H1 (cell line): ENCODE measurements around the gene WDR19. TPM values are rescaled to one million over a fixed set of nuclear protein-coding genes. Genes with fewer than 3 reads are reported as not detected.

Source experiments
- CTCF ChIA-PET: fragments of 300-600 bp; sonication (Branson Sonifier 250); formaldehyde crosslinking; loops from one replicate; lab custom pipeline; 2021; ENCODE audit not compliant: partially characterized antibody; lab: Charles Lee
- POLR2A ChIA-PET: fragments of 300-600 bp; sonication (Branson Sonifier 250); formaldehyde crosslinking; loops from one replicate; lab custom pipeline; 2021; ENCODE audit warnings: inconsistent platforms; ENCODE audit not compliant: partially characterized antibody; lab: Charles Lee
- DNase-seq, 2 experiments: peaks; one replicate each; pipeline versions ENCODE4 v3.0.0 to v3.0.0-alpha.2; 2010 to 2022; ENCODE audit warnings: low spot score in 2 of 2, low read depth in 1 of 2, mixed read lengths in 1 of 2
- FAIRE-seq: peaks from 2 replicates; lab custom pipeline; 2011; peaks lifted over from hg19 to GRCh38; lab: Jason Lieb, UNC
- H2AFZ ChIP-seq: 2 replicates; pipeline ENCODE4 v1.8.1; 2012; ENCODE audit warnings: low read length, inconsistent platforms
- H2AK5ac ChIP-seq: 2 replicates; pipeline ENCODE4 v1.6.1; 2013; ENCODE audit warnings: low read depth, low read length
- H2BK120ac ChIP-seq: replicated peaks from 2 replicates; pipeline ENCODE3; 2013; ENCODE audit warnings: low read depth, low read length, inconsistent platforms
- H2BK12ac ChIP-seq: 2 replicates; pipeline ENCODE4 v1.6.1; 2013; ENCODE audit warnings: low read depth, low read length
- H2BK15ac ChIP-seq: 2 replicates; pipeline ENCODE4 v1.6.1; 2013; ENCODE audit warnings: low read length
- H2BK20ac ChIP-seq: 2 replicates; pipeline ENCODE4 v1.6.1; 2013; ENCODE audit warnings: low read length
- H2BK5ac ChIP-seq: 2 replicates; pipeline ENCODE4 v1.6.1; 2013; ENCODE audit warnings: low read depth, low read length
- H3K14ac ChIP-seq: 2 replicates; pipeline ENCODE4 v1.6.1; 2013; ENCODE audit warnings: inconsistent platforms; ENCODE audit not compliant: insufficient read length
- H3K18ac ChIP-seq: 2 replicates; pipeline ENCODE4 v1.6.1; 2013; ENCODE audit warnings: low read length; ENCODE audit errors: extremely low read depth
- H3K23ac ChIP-seq: 2 replicates; pipeline ENCODE4 v1.6.1; 2013; ENCODE audit warnings: inconsistent platforms; ENCODE audit not compliant: insufficient read length
- H3K23me2 ChIP-seq: 2 replicates; pipeline ENCODE4 v1.6.1; 2013; ENCODE audit warnings: low read depth, low read length
- H3K27ac ChIP-seq: 2 replicates; pipeline ENCODE4 v1.6.1; 2011; ENCODE audit warnings: low read depth, low read length, inconsistent platforms
- H3K27me3 ChIP-seq, 4 experiments: replicated peaks in 1 of 4; 1 replicate in 1 of 4; 2 replicates in 3 of 4; pipeline versions ENCODE4 v1.6.1 to v1.8.1; 2011 to 2013; ENCODE audit warnings: low read length in 3 of 4, mild to moderate bottlenecking in 3 of 4, inconsistent platforms in 2 of 4, mixed read lengths in 2 of 4, moderate library complexity in 1 of 4; ENCODE audit not compliant: control insufficient read depth in 3 of 4, insufficient read depth in 3 of 4; ENCODE audit errors: extremely low read depth in 1 of 4
- H3K36me3 ChIP-seq, 4 experiments: 2 replicates each; pipeline versions ENCODE4 v1.6.1 to v1.8.1; 2011 to 2013; ENCODE audit warnings: mild to moderate bottlenecking in 4 of 4, low read length in 3 of 4, moderate library complexity in 2 of 4, control low read depth in 1 of 4, inconsistent platforms in 1 of 4; ENCODE audit not compliant: insufficient read depth in 4 of 4, control insufficient read depth in 2 of 4
- H3K4ac ChIP-seq: replicated peaks from 2 replicates; pipeline ENCODE3; 2013; ENCODE audit warnings: low read length, low read depth, mixed read lengths, inconsistent platforms; ENCODE audit not compliant: insufficient read length
- H3K4me1 ChIP-seq, 4 experiments: replicated peaks in 1 of 4; 1 replicate in 1 of 4; 2 replicates in 3 of 4; pipeline versions ENCODE4 v1.6.1 to v1.8.1; 2011 to 2013; ENCODE audit warnings: low read length in 3 of 4, inconsistent platforms in 2 of 4, mixed read lengths in 1 of 4; ENCODE audit not compliant: insufficient read depth in 4 of 4, control insufficient read depth in 3 of 4
- H3K4me2 ChIP-seq, 2 experiments: 2 replicates each; pipeline versions ENCODE4 v1.6.1 to v1.8.1; 2011 to 2013; ENCODE audit warnings: low read depth in 2 of 2, low read length in 2 of 2, control low read depth in 1 of 2, inconsistent platforms in 1 of 2, mild to moderate bottlenecking in 1 of 2; ENCODE audit not compliant: insufficient read depth in 1 of 2
- H3K4me3 ChIP-seq, 4 experiments: fragments of 200-600, 300-600 bp in 1 of 4; sonication (generic), shearing (Covaris generic), sonication (Bioruptor Twin) in 1 of 4; 2 replicates each; pipeline versions ENCODE4 v1.5.1 to v1.8.1; 2011 to 2016; ENCODE audit warnings: low read length in 4 of 4, low read depth in 3 of 4, control low read depth in 2 of 4, inconsistent platforms in 2 of 4, mild to moderate bottlenecking in 2 of 4, mixed read lengths in 1 of 4, moderate library complexity in 1 of 4; ENCODE audit not compliant: insufficient read depth in 2 of 4; ENCODE audit errors: extremely low read depth in 1 of 4
- H3K56ac ChIP-seq: replicated peaks from 2 replicates; pipeline ENCODE3; 2013; ENCODE audit warnings: low read depth, mild to moderate bottlenecking, mixed read lengths, low read length, inconsistent platforms; ENCODE audit not compliant: insufficient read length
- H3K79me1 ChIP-seq: 2 replicates; pipeline ENCODE4 v1.6.1; 2013; ENCODE audit warnings: low read depth, low read length, control low read depth
- H3K79me2 ChIP-seq, 2 experiments: 2 replicates each; pipeline versions ENCODE4 v1.6.1 to v1.8.1; 2012 to 2013; ENCODE audit warnings: low read length in 2 of 2, mild to moderate bottlenecking in 2 of 2, inconsistent platforms in 1 of 2; ENCODE audit not compliant: insufficient read depth in 2 of 2, control insufficient read depth in 1 of 2
- H3K9ac ChIP-seq, 4 experiments: replicated peaks in 1 of 4; 1 replicate in 1 of 4; 2 replicates in 3 of 4; pipeline versions ENCODE4 v1.6.1 to v1.8.1; 2011 to 2013; ENCODE audit warnings: low read depth in 3 of 4, low read length in 3 of 4, control low read depth in 2 of 4, mild to moderate bottlenecking in 2 of 4, moderate library complexity in 2 of 4, inconsistent platforms in 1 of 4; ENCODE audit errors: extremely low read depth in 1 of 4
- H3K9me3 ChIP-seq, 2 experiments: 2 replicates each; pipeline versions ENCODE4 v1.6.1 to v1.8.1; 2012 to 2013; ENCODE audit warnings: mild to moderate bottlenecking in 2 of 2, moderate library complexity in 2 of 2, control low read depth in 1 of 2, inconsistent platforms in 1 of 2, low read depth in 1 of 2, low read length in 1 of 2, mixed read lengths in 1 of 2; ENCODE audit not compliant: insufficient read depth in 2 of 2
- H4K20me1 ChIP-seq, 2 experiments: replicated peaks in 1 of 2; 2 replicates each; pipeline versions ENCODE3 to v1.8.1; 2011 to 2013; ENCODE audit warnings: inconsistent platforms in 2 of 2, low read length in 2 of 2, mild to moderate bottlenecking in 1 of 2; ENCODE audit not compliant: insufficient read depth in 2 of 2, control insufficient read depth in 1 of 2
- H4K5ac ChIP-seq: 2 replicates; pipeline ENCODE4 v1.6.1; 2013; ENCODE audit warnings: low read length, low read depth, mixed read lengths, inconsistent platforms; ENCODE audit not compliant: insufficient read length
- H4K8ac ChIP-seq: 2 replicates; pipeline ENCODE4 v1.8.0; 2013; ENCODE audit warnings: mild to moderate bottlenecking, moderate library complexity, low read length, inconsistent platforms; ENCODE audit not compliant: insufficient read depth; ENCODE audit errors: extremely low read depth
- H4K91ac ChIP-seq: replicated peaks from 2 replicates; pipeline ENCODE3; 2013; ENCODE audit warnings: low read length, mixed read lengths, inconsistent platforms; ENCODE audit not compliant: insufficient read length
- E2F6 ChIP-seq: IDR thresholded peaks from 2 replicates; pipeline ENCODE4 v1.6.1; 2012; ENCODE audit warnings: inconsistent platforms
- FOSL1 ChIP-seq: IDR thresholded peaks from 2 replicates; pipeline ENCODE4 v1.6.1; 2011; ENCODE audit warnings: mild to moderate bottlenecking, low read depth, low read length, moderate library complexity; ENCODE audit not compliant: insufficient read depth
- KDM1A ChIP-seq: fragments of 200-600, 300-600 bp; sonication (generic); IDR thresholded peaks from 2 replicates; pipeline ENCODE4 v1.7.1; 2016; ENCODE audit warnings: mild to moderate bottlenecking, low read length, borderline replicate concordance
- KDM5A ChIP-seq: fragments of 200-600 bp; IDR thresholded peaks from 2 replicates; pipeline ENCODE4 v1.7.1; 2012; ENCODE audit warnings: mild to moderate bottlenecking, low read length, inconsistent platforms, mixed read lengths
- MAFK ChIP-seq: IDR thresholded peaks from 2 replicates; pipeline ENCODE4 v1.6.1; 2012; ENCODE audit warnings: low read depth, mild to moderate bottlenecking, improper control_type of control experiment, low read length
- NRF1 ChIP-seq: IDR thresholded peaks from 2 replicates; pipeline ENCODE4 v1.6.1; 2011; ENCODE audit warnings: mild to moderate bottlenecking, low read depth, low read length, improper control_type of control experiment
- RBBP5 ChIP-seq: IDR thresholded peaks from 2 replicates; pipeline ENCODE4 v1.7.1; 2012; ENCODE audit warnings: low read depth, mild to moderate bottlenecking, inconsistent platforms, low read length, moderate library complexity, borderline replicate concordance
- SAP30 ChIP-seq: fragments of 300-600 bp; sonication (generic); IDR thresholded peaks from 2 replicates; pipeline ENCODE4 v1.7.1; 2012; ENCODE audit warnings: low read length, moderate library complexity, mild to moderate bottlenecking, inconsistent platforms; ENCODE audit not compliant: insufficient read depth, insufficient replicate concordance
- SIN3A ChIP-seq, 2 experiments: IDR thresholded peaks in 1 of 2; conservative IDR thresholded peaks in 1 of 2; 2 replicates each; pipeline ENCODE4 v1.6.1; 2011 to 2012; ENCODE audit warnings: low read length in 2 of 2, improper control_type of control experiment in 1 of 2, low read depth in 1 of 2, mild to moderate bottlenecking in 1 of 2
- TAF7 ChIP-seq: optimal IDR thresholded peaks from 2 replicates; pipeline ENCODE3; 2011; ENCODE audit warnings: low read depth, mild to moderate bottlenecking, inconsistent platforms, low read length, moderate library complexity, borderline replicate concordance
- USF2 ChIP-seq: IDR thresholded peaks from 2 replicates; pipeline ENCODE4 v1.6.1; 2011; ENCODE audit warnings: low read length, improper control_type of control experiment
- WGBS, 2 experiments: shearing (Covaris generic) in 1 of 2; methylation state at CpG; one replicate each; pipeline versions ENCODE4 v1.1.6 to v1.1.7; 2013 to 2015; ENCODE audit warnings: low lambda C conversion rate in 2 of 2, mixed read lengths in 2 of 2, inconsistent platforms in 1 of 2, low coverage in 1 of 2, missing lambda C conversion rate in 1 of 2; ENCODE audit not compliant: insufficient replicate concordance in 2 of 2, insufficient coverage in 1 of 2, insufficient read length in 1 of 2; ENCODE audit errors: extremely low coverage in 1 of 2, missing lambda C conversion rate in 1 of 2; 5-methylcytosine and 5-hydroxymethylcytosine counted together
- polyA plus RNA-seq, 7 experiments: library from polyadenylated mRNA; depleted of rRNA in 3 of 7; stranded (reverse) in 5 of 7; unstranded in 2 of 7; fragments of >200 nt in 5 of 7; fragments of 200-250 nt in 2 of 7; gene quantifications; 1 replicate in 5 of 7; 2 replicates in 1 of 7; 4 replicates in 1 of 7; pipeline versions ENCODE4 v1.2.1 to v1.2.3, GENCODE V29; 2011 to 2013; ENCODE audit warnings: missing spikeins in 2 of 7, mixed read lengths in 2 of 7
- total RNA-seq: library from RNA; stranded (reverse); fragmentation: NEBNext Ultra II Directional; extraction: Animal tissue kit (Norgen Biotek cat#: 25700); gene quantifications from 2 replicates; pipeline ENCODE4 v1.2.1, GENCODE V29; 2021

The WDR19 gene
- total and polyA plus RNA-seq, 2 of the 8 experiments (the other 6 are each of a cell fraction or from before 2014, with no cell fraction given), result 22.2 to 23.3 TPM

- H3K4me3 ChIP-seq, result no peak overlapping the region
- no peak overlapping the region for H2BK120ac ChIP-seq
- H3K18ac ChIP-seq, result no peak overlapping the region
- H3K4me2 ChIP-seq, result no peak overlapping the region
- no peak for TF ChIP-seq SIN3A (conservative IDR thresholded peaks at IDR 0.05 in 1 of 2, IDR thresholded peaks at IDR 0.05 in 1 of 2; ENCODE audit: low read depth in 1 of 2, low read length in 2 of 2)
- TF ChIP-seq RBBP5, result no peak
- no peak for TF ChIP-seq E2F6
- TF ChIP-seq SAP30, result no peak
- no peak for TF ChIP-seq KDM5A
- no peak for TF ChIP-seq MAFK
- no peak for TF ChIP-seq TAF7
- no peak for TF ChIP-seq FOSL1
- TF ChIP-seq KDM1A, result no peak
- no peak for TF ChIP-seq USF2
- no peak for TF ChIP-seq NRF1
- TF ChIP-seq, all 59 proteins: peak for 0
- Histone ChIP-seq H2AK5ac (no peak overlapping the region), H3K23me2 (no peaks in the 10 kb centered on the region), H4K20me1 (peaks cover 5 to 8% of the 10 kb centered on the region in 2 experiments), H3K4ac (no peak overlapping the region), H4K8ac (no peak overlapping the region), H2BK20ac (no peak overlapping the region), H3K79me2 (no peaks in the 10 kb centered on the region), H4K5ac (no peak overlapping the region), H2BK5ac (no peak overlapping the region), H3K27me3 (no peaks in the 10 kb centered on the region), H3K56ac (no peak overlapping the region), H2BK12ac (no peak overlapping the region), H3K23ac (no peak overlapping the region), H3K4me1 (no peaks in the 10 kb centered on the region), H3K9me3 (no peaks in the 10 kb centered on the region), H2AFZ (no peak overlapping the region), H2BK15ac (no peak overlapping the region), H4K91ac (no peak overlapping the region), H3K9ac (no peak overlapping the region), H3K27ac (no peak overlapping the region), H3K79me1 (no peaks in the 10 kb centered on the region), H3K14ac (no peak overlapping the region), H3K36me3 (peaks cover 11 to 70% (median 44%) of the 10 kb centered on the region in 4 experiments)
- no peak for DNase-seq
- ChIA-PET POLR2A (no interaction called here), CTCF (no interaction called here)
- FAIRE-seq, result no peak
- WGBS, 2 experiments, result 89% methylated on average over 3 of the region's 3 CpGs; no CpG with 5 or more reads in 1 of the 2 experiments
These were observed 121.5 kb downstream of the WDR19 start for GRCh38 chr4:39303871-39304270.
